T-cell (primary cell): ENCODE measurements around the gene CAMKK2. TPM values are rescaled to one million over a fixed set of nuclear protein-coding genes. Genes with fewer than 3 reads are reported as not detected.
"Not testable (repeated sequence)": the region's sequence is repeated elsewhere in the genome, so short reads cannot be mapped to it uniquely, and the experiment has no call there.

Experiments
- ATAC-seq, 4 experiments: fragments of 200-7000 bp in 3 of 4; fragments of 150-1000 bp in 1 of 4; cut with Tn5 transposase; replicated peaks in 1 of 4; 1 replicate in 3 of 4; 2 replicates in 1 of 4; pipeline ENCODE4 v1.10.0; 2021; ENCODE audit warnings: moderate library complexity in 3 of 4, mild to moderate bottlenecking in 2 of 4, moderate number of reproducible peaks in 1 of 4
- CTCF ChIA-PET, 2 donors: fragments of 300-600 bp; sonication (Branson Sonifier 250); formaldehyde crosslinking; loops; one replicate each; lab custom pipeline; 2022; ENCODE audit warnings: antibody characterized with exemption in 2 of 2; lab: Charles Lee
- POLR2A ChIA-PET, 2 donors: fragments of 300-600 bp; sonication (Branson Sonifier 250); formaldehyde crosslinking; loops; one replicate each; lab custom pipeline; 2022; ENCODE audit warnings: antibody characterized with exemption in 2 of 2; lab: Charles Lee
- DNase-seq, 35 experiments: peaks; one replicate each; pipeline versions ENCODE4 v3.0.0 to v3.0.0-alpha.2; 2013 to 2023
- H3K27ac ChIP-seq: one replicate; pipeline ENCODE4 v1.5.1; 2013; ENCODE audit warnings: low read length
- H3K27me3 ChIP-seq, 2 experiments: replicated peaks in 1 of 2; 1 replicate in 1 of 2; 2 replicates in 1 of 2; pipeline versions ENCODE4 v1.6.1 to v1.7.0; 2013; ENCODE audit warnings: low read length in 1 of 2, mixed read lengths in 1 of 2; ENCODE audit not compliant: control insufficient read depth in 2 of 2, insufficient read depth in 2 of 2; ENCODE audit errors: extremely low read depth in 1 of 2
- H3K36me3 ChIP-seq, 2 donors: 1 replicate in 1 of 2; 2 replicates in 1 of 2; pipeline versions ENCODE4 v1.6.1 to v1.7.0; 2013; ENCODE audit warnings: low read length in 1 of 2; ENCODE audit not compliant: control insufficient read depth in 2 of 2, insufficient read depth in 1 of 2; ENCODE audit errors: extremely low read depth in 1 of 2
- H3K4me1 ChIP-seq, 2 experiments: 1 replicate in 1 of 2; 2 replicates in 1 of 2; pipeline versions ENCODE4 v1.6.1 to v1.7.0; 2013; ENCODE audit warnings: low read length in 2 of 2, mixed read lengths in 1 of 2; ENCODE audit not compliant: insufficient read depth in 2 of 2, control insufficient read depth in 1 of 2; ENCODE audit errors: extremely low read depth in 1 of 2
- H3K4me3 ChIP-seq, 2 donors: 1 replicate in 1 of 2; 2 replicates in 1 of 2; pipeline versions ENCODE4 v1.5.1 to v1.7.0; 2013; ENCODE audit warnings: mild to moderate bottlenecking in 2 of 2, low read length in 1 of 2, moderate library complexity in 1 of 2; ENCODE audit not compliant: control insufficient read depth in 1 of 2; ENCODE audit errors: extremely low read depth in 1 of 2
- H3K9me3 ChIP-seq: 2 replicates; pipeline ENCODE4 v1.7.0; 2013
- H3K27ac Mint-ChIP-seq, 2 donors: one replicate each; pipeline ENCODE4 v1.8.0; 2020 to 2021; ENCODE audit warnings: mild to moderate bottlenecking in 2 of 2, mixed read lengths in 2 of 2
- H3K27me3 Mint-ChIP-seq, 2 donors: one replicate each; pipeline ENCODE4 v1.8.0; 2021 to 2022; ENCODE audit warnings: mixed read lengths in 2 of 2
- H3K36me3 Mint-ChIP-seq: one replicate; pipeline ENCODE4 v1.8.0; 2021; ENCODE audit warnings: mixed read lengths
- H3K4me1 Mint-ChIP-seq, 3 donors: one replicate each; pipeline ENCODE4 v1.8.0; 2020 to 2022; ENCODE audit warnings: mixed read lengths in 3 of 3, mild to moderate bottlenecking in 1 of 3
- H3K4me3 Mint-ChIP-seq, 3 donors: one replicate each; pipeline ENCODE4 v1.8.0; 2020 to 2022; ENCODE audit warnings: mild to moderate bottlenecking in 3 of 3, mixed read lengths in 3 of 3, moderate library complexity in 3 of 3
- H3K9me3 Mint-ChIP-seq, 3 donors: one replicate each; pipeline ENCODE4 v1.8.0; 2020 to 2022; ENCODE audit warnings: mixed read lengths in 3 of 3
- WGBS: methylation state at CpG from one replicate; pipeline ENCODE4 v1.1.5; 2013; ENCODE audit warnings: missing lambda C conversion rate; ENCODE audit not compliant: insufficient coverage; 5-methylcytosine and 5-hydroxymethylcytosine counted together
- total RNA-seq, 35 experiments: library from RNA in 6 of 35; stranded (reverse) in 6 of 35; fragments of 120-200 nt in 1 of 35; gene quantifications; one replicate each; pipeline versions ENCODE4 v1.2.1 to v1.2.4 and lab custom pipeline; 2013 to 2026

The CAMKK2 gene
- total RNA-seq, 5 donors from 2014 or later (not counting 1 experiment from before 2014, with no cell fraction given) = 13.6 to 25.5 (median 19.8) TPM

GRCh38 chr12:121202407-121203355, 93.8 kb downstream of the CAMKK2 start:
- Histone ChIP-seq H3K36me3 (no peaks in the 10 kb centered on the region), H3K27me3 (no peaks in the 10 kb centered on the region), H3K4me3 (no peak overlapping the region), H3K27ac (no peak overlapping the region), H3K9me3 (no peaks in the 10 kb centered on the region), H3K4me1 (no peaks in the 10 kb centered on the region)
- 84% methylated on average over 7 of the region's 14 CpGs for WGBS
- H3K4me3 Mint-ChIP-seq = no peak overlapping the region
- ChIA-PET POLR2A (no interaction called here), CTCF (no interaction called here)
- no peaks in the 10 kb centered on the region for H3K27me3 Mint-ChIP-seq
- H3K9me3 Mint-ChIP-seq = no peaks in the 10 kb centered on the region
- H3K4me1 Mint-ChIP-seq = peaks cover 0 to 6% (median 6%) of the 10 kb centered on the region in 3 donors
- DNase-seq (no peak), ATAC-seq (no peak)
- no peak overlapping the region for H3K27ac Mint-ChIP-seq
- no peaks in the 10 kb centered on the region for H3K36me3 Mint-ChIP-seq

GRCh38 chr12:121201140-121201539, 95.4 kb downstream of the CAMKK2 start:
- H3K27me3 ChIP-seq, H3K9me3 ChIP-seq, H3K27ac Mint-ChIP-seq, H3K36me3 Mint-ChIP-seq, POLR2A ChIA-PET, H3K27ac ChIP-seq, H3K4me3 Mint-ChIP-seq, DNase-seq, H3K36me3 ChIP-seq, H3K27me3 Mint-ChIP-seq, H3K9me3 Mint-ChIP-seq, H3K4me1 ChIP-seq, ATAC-seq, H3K4me3 ChIP-seq: not testable (repeated sequence)
- peaks cover 0 to 12% (median 12%) of the 10 kb centered on the region in 3 donors for H3K4me1 Mint-ChIP-seq
- CTCF ChIA-PET = interaction anchor here in 1 of 2 donors (0.7 kb wide), 1 partner anchor 21 kb away, joined by 4 read pairs; no protein-coding TSS in a partner anchor
- no CpG with 5 or more reads among the region's 6 CpGs for WGBS

- no peak for ATAC-seq
- H3K27ac ChIP-seq = no peak overlapping the region
- DNase-seq = no peak
- Mint-ChIP-seq H3K27me3 (no peaks in the 10 kb centered on the region), H3K4me1 (peaks cover 0 to 12% (median 12%) of the 10 kb centered on the region in 3 donors), H3K36me3 (no peaks in the 10 kb centered on the region), H3K27ac (no peak overlapping the region), H3K4me3 (no peak overlapping the region), H3K9me3 (no peaks in the 10 kb centered on the region)
- ChIA-PET CTCF (no interaction called here), POLR2A (no interaction called here)
- 92% methylated on average over 6 of the region's 7 CpGs for WGBS
- H3K36me3 ChIP-seq = no peaks in the 10 kb centered on the region
- no peaks in the 10 kb centered on the region for H3K27me3 ChIP-seq
- H3K4me1 ChIP-seq = peaks cover 0 to 6% of the 10 kb centered on the region in 2 experiments
- H3K4me3 ChIP-seq = no peak overlapping the region
- no peaks in the 10 kb centered on the region for H3K9me3 ChIP-seq
These were observed 97.6 kb downstream of the CAMKK2 start for GRCh38 chr12:121198949-121199348.

- peak in 2 of 35 experiments; percentile 2 to 38 for DNase-seq
- peaks cover 0 to 6% of the 10 kb centered on the region in 2 experiments for H3K4me1 ChIP-seq
- WGBS = no CpG with 5 or more reads among the region's 6 CpGs
- H3K4me1 Mint-ChIP-seq = peaks cover 0 to 12% (median 12%) of the 10 kb centered on the region in 3 donors
- no peaks in the 10 kb centered on the region for H3K9me3 Mint-ChIP-seq
- H3K4me3 ChIP-seq = no peak overlapping the region
- H3K36me3 ChIP-seq = no peaks in the 10 kb centered on the region
- POLR2A ChIA-PET = no interaction called here
- ATAC-seq = peak in 2 of 4 experiments; percentile 67
- CTCF ChIA-PET = no interaction called here
- H3K27me3 Mint-ChIP-seq = no peaks in the 10 kb centered on the region
- H3K27ac ChIP-seq = no peak overlapping the region
- no peaks in the 10 kb centered on the region for H3K9me3 ChIP-seq
- peak overlapping the region in 1 of 2 donors; percentile 19 for H3K27ac Mint-ChIP-seq
- H3K27me3 ChIP-seq = no peaks in the 10 kb centered on the region
- H3K4me3 Mint-ChIP-seq = peak overlapping the region in 1 of 3 donors; percentile 53
- no peaks in the 10 kb centered on the region for H3K36me3 Mint-ChIP-seq
These were observed 99.6 kb downstream of the CAMKK2 start for GRCh38 chr12:121196902-121197301.

GRCh38 chr12:121191151-121191550, 105.4 kb downstream of the CAMKK2 start:
- CTCF ChIA-PET = interaction anchor here in 1 of 2 donors (0.5 kb wide), 1 partner anchor 130 kb away, joined by 4 read pairs; no protein-coding TSS in a partner anchor
- no peaks in the 10 kb centered on the region for H3K27me3 Mint-ChIP-seq
- ATAC-seq = no peak
- Histone ChIP-seq H3K4me3 (no peak overlapping the region), H3K27ac (no peak overlapping the region), H3K4me1 (no peaks in the 10 kb centered on the region), H3K9me3 (no peaks in the 10 kb centered on the region), H3K36me3 (no peaks in the 10 kb centered on the region), H3K27me3 (no peaks in the 10 kb centered on the region)
- H3K4me3 Mint-ChIP-seq = no peak overlapping the region
- H3K9me3 Mint-ChIP-seq = no peaks in the 10 kb centered on the region
- POLR2A ChIA-PET = no interaction called here
- no peak overlapping the region for H3K27ac Mint-ChIP-seq
- H3K4me1 Mint-ChIP-seq = no peaks in the 10 kb centered on the region
- 66% methylated on average over 3 of the region's 3 CpGs for WGBS
- no peak for DNase-seq
- no peaks in the 10 kb centered on the region for H3K36me3 Mint-ChIP-seq

GRCh38 chr12:121190523-121191031, 105.9 kb downstream of the CAMKK2 start:
- Mint-ChIP-seq H3K27ac (no peak overlapping the region), H3K27me3 (no peaks in the 10 kb centered on the region), H3K4me1 (no peaks in the 10 kb centered on the region), H3K9me3 (no peaks in the 10 kb centered on the region), H3K4me3 (no peak overlapping the region), H3K36me3 (no peaks in the 10 kb centered on the region)
- ChIA-PET CTCF (no interaction called here), POLR2A (no interaction called here)
- Histone ChIP-seq H3K27ac (no peak overlapping the region), H3K36me3 (no peaks in the 10 kb centered on the region), H3K4me3 (no peak overlapping the region), H3K4me1 (no peaks in the 10 kb centered on the region), H3K9me3 (no peaks in the 10 kb centered on the region), H3K27me3 (no peaks in the 10 kb centered on the region)
- no peak for DNase-seq
- no peak for ATAC-seq
- 67% methylated on average over 1 of the region's 2 CpGs for WGBS
